HG02798 (cell line): Measurements from ENCODE around the gene MRGPRX3.

Experiments used
- ATAC-seq: cut with Tn5 transposase; IDR thresholded peaks from one replicate; pipeline ENCODE4 v1.9.1; 2021; ENCODE audit warnings: mild to moderate bottlenecking; ENCODE audit not compliant: unreplicated experiment, poor library complexity

Gene MRGPRX3

GRCh38 chr11:18151581-18151980 is 19.2 kb downstream of the MRGPRX3 start:
- ATAC-seq: no peak

- no peak for ATAC-seq
Measured at GRCh38 chr11:18168372-18168771, 36.0 kb downstream of the MRGPRX3 start.

- peak; percentile 46 for ATAC-seq
Measured at GRCh38 chr11:18171377-18172000, 39.1 kb downstream of the MRGPRX3 start.

- ATAC-seq: no peak
Measured at GRCh38 chr11:18172666-18173065, 40.3 kb downstream of the MRGPRX3 start, which contains the start of gene MRGPRX4. MRGPRX4 (plus strand) TSS chr11:18172837; CDS start chr11:18173257, 420 bp downstream.

GRCh38 chr11:18173225-18173866 is 41.0 kb downstream of the MRGPRX3 start:
- no peak for ATAC-seq
